NCI-H774 (cell line): ENCODE data around the gene CDC42BPB.

Source experiments
- DNase-seq: peaks from one replicate; lab custom pipeline; 2025; lab: John Stamatoyannopoulos, UW

Gene CDC42BPB

DNA sequence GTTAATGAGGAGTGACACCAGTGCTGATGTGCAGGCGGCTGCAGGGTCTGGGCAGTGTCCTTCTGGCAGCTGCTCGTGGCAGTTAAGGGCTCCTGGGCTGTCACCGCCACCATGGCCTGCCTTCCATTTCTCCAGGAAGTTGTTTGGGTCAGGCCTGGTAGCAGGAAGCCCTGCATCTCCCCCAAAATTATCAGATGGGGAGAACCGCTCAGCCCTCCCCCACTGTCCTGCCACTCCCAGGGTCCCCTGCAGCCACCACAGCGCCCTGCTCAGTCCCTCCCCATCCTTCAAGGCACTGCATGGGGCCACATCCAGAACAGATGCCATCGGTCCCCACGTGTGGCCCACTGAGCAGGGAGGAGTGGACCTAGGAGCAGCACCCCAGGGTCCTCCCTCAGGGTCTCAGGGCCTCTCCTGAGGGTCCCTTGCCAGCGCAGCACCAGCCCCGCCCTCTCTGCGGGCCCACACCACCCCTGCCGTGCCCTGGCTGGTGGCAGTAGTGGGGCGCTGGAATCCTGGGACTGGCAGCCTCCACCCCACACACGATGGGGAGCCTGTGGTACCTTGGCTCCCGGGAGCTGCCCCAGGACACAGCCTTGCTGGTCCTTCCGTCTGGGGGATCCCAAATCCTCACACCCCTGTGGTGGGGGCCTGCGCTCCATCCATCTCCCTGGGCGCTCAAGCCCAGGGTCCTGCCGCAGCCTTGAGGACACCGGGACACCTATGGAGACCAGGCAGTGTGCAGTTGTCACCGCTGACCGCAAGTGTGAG, 145.2 kb downstream of the CDC42BPB start:
- no peak for DNase-seq

GRCh38 chr14:102911541-102911951, 145.8 kb downstream of the CDC42BPB start:
- DNase-seq: no peak

GRCh38 chr14:102910442-102910841, 146.9 kb downstream of the CDC42BPB start:
- no peak for DNase-seq

DNA sequence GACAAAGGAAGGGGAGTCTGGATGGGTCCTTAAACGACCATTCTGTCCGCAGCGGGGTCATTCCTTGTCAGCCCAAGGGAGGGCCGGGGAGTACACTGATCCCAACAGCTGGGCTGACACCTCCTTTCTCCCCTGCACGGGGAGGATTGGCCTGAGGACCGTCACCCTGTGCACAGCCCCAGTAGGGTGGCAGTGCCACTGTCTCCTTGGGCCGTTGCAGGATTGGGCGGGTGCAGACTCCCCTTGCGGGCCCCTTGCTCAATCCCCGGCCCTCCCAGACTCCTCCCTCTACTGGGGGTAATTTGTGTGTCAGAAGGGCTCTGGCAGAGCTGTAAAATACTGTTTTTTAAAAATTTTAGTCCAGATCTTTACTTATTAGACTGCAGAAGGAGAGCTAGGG, 147.4 kb downstream of the CDC42BPB start:
- no peak for DNase-seq

GRCh38 chr14:102909462-102909861, 147.9 kb downstream of the CDC42BPB start:
- DNase-seq: no peak

DNA sequence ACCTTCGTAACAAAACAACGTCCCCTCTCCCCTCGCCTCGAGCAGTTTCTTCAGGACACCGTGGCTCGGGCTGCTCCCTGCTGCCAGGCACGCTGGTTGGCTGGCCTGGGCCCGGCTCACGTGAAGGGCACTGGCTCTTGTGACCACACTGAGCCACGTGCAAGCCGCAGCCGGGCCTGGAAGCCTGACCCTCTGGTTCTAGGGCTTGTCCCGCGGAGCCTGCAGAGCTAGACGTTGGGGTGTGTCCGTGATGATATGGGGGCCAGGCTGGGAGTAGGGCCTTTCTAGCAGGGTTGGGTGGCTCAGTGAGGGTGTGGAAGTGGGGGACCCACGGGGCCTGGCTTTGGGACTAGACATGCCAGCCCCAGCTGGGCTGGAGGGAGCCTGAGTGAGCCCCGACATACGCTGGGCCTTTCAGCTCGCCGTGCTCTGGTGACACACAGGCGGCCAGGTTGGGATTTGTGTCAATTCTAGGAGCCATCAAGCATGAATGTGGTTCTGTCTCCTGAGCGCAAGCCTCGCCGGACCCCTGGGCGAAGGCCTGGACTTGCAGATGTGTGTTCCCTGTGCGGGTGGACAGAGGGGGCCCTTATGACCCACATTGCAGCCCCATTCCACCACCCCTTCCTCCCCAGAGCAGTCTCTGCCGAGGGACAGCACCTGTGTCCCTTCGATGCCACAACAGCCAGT, 148.4 kb downstream of the CDC42BPB start:
- DNase-seq: no peak

- DNase-seq: no peak
Measured at GRCh38 chr14:102907980-102908730, 149.2 kb downstream of the CDC42BPB start.

DNA sequence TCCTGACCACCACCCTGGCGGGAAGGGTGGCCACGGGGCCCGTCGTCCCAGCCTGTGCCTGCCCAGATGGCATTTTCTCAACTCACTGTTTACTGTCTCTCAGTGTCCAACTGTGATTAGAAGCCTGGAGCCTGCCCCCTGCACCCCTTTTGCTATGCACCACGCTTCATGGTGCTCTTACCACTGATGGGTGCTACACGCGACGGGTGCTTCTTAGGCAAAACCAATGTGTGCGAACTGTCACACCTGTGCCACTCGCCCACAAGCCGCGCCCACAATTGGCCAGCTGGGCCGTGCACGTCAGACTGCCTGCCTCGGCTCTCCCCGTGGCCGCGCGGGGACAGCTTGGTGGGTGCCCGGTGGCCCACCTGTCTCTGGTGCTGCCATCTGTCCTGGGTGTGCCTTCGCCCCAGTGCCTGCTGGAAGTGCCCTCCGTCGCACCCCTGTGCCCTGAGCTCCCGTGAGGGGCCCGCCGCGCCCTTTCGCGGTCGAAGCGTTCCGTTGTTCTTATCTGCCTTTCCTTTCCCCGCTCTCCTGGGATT, 150.0 kb downstream of the CDC42BPB start:
- no peak for DNase-seq

- DNase-seq: no peak
Measured at GRCh38 chr14:102906616-102907302, 150.6 kb downstream of the CDC42BPB start.

DNA sequence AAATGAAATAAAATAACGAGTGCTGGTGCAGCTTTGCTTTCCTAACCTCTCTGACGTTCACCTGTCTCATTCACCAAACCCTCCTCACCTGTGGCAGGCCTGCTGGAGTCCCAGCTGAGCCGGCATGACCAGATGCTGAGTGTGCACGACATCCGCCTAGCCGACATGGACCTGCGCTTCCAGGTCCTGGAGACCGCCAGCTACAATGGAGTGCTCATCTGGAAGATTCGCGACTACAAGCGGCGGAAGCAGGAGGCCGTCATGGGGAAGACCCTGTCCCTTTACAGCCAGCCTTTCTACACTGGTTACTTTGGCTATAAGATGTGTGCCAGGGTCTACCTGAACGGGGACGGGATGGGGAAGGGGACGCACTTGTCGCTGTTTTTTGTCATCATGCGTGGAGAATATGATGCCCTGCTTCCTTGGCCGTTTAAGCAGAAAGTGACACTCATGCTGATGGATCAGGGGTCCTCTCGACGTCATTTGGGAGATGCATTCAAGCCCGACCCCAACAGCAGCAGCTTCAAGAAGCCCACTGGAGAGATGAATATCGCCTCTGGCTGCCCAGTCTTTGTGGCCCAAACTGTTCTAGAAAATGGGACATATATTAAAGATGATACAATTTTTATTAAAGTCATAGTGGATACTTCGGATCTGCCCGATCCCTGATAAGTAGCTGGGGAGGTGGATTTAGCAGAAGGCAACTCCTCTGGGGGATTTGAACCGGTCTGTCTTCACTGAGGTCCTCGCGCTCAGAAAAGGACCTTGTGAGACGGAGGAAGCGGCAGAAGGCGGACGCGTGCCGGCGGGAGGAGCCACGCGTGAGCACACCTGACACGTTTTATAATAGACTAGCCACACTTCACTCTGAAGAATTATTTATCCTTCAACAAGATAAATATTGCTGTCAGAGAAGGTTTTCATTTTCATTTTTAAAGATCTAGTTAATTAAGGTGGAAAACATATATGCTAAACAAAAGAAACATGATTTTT, 151.9 kb downstream of the CDC42BPB start:
- DNase-seq: no peak

GRCh38 chr14:102903889-102904512, 153.3 kb downstream of the CDC42BPB start:
- no peak for DNase-seq

DNA sequence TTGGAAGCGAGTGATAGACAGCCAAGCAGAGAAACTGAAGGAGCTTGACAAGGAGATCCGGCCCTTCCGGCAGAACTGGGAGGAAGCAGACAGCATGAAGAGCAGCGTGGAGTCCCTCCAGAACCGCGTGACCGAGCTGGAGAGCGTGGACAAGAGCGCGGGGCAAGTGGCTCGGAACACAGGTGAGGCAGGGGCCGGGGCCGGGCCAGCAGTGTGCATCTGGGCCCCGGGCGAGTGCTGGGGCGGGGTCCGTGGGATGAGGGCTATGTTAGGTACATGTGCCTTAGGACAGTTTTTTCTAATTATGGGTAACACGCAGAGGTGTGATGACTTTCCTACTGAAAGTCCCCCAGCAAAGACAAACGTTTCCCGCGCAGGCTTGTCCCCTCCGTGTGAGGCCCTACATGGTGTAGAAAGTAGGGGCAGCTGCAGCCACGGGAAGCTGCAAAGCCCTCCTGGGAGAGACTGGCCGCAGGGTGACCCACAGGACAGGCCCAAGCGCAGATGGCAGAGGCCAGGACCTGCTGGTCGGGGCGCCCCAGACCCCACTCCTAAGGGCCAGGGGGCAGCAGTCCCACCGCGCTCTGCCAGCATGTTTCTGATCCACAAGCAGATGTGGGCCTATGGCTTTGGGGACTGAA, 154.0 kb downstream of the CDC42BPB start:
- no peak for DNase-seq

GRCh38 chr14:102902523-102903247, 154.7 kb downstream of the CDC42BPB start:
- no peak for DNase-seq

DNA sequence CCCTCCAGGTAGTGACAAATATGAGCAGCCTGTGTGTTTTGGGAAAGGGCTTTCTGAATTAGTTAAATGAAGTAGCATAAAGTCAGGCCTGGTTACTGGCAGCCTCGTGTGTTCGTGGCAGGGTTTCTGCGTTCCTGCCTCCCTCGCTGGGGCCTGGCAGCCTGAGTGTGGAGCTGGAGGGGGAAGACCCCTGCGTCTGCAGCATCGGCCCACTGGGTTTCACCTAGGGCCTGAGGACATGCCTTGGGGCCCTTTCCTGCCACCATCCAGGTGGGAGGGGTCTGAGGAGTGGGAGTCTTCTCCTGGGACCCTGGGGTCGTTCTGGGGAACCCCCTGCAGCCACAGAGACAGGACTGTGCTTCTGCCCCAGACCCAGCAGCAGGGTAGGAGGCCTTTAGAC, 155.3 kb downstream of the CDC42BPB start:
- DNase-seq: no peak

DNA sequence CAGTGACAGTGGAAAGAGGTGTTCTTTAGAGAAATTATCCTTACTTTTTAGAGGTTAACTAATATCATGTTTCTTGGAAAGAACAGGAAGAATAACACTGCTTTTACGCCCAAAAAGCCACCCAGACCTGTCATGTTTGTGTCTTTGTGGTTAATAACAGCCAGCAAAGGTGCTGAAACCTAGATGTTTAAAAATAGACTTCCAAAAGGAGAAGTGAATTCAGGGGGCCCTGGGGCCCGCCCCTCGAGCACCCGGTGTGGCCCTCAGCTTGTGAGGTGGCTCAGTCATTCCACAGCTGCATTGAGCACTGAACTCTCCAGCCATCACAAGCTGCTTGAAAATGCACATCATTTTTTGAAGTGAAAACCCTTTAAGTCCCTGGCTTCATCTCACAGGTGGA, 155.7 kb downstream of the CDC42BPB start:
- DNase-seq: no peak

GRCh38 chr14:102900631-102901571, 156.4 kb downstream of the CDC42BPB start:
- no peak for DNase-seq

DNA sequence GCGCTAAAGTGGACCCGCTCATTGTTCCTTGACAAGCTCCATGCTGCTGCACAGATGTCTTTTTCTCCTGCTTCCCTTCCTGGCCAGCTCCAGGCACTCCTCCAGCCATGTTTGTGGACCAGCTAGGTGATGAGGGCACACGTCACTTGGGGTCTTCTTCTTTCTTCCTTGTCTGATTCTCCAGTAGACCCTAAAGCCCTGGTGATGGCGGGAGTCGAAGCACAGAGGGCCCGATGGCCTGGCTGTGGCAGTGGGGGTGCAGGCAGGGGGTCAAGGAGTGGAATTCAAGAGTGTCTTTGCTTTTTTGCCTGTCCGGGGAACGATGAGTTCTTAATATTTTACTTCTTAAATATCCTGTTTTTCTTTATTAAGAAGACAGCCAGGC, 157.8 kb downstream of the CDC42BPB start:
- no peak for DNase-seq
